AG04449 (cell line): ENCODE data around the gene FGD2.

Experiments
- CTCF ChIA-PET: fragments of 350-600 bp; formaldehyde crosslinking; extraction: SDS; loops from one replicate; lab custom pipeline; 2021; ENCODE audit warnings: antibody characterized with exemption; lab: Yijun Ruan, JAX
- POLR2A ChIA-PET: fragments of 400-600, 350-600 bp; formaldehyde crosslinking; extraction: SDS; loops from one replicate; lab custom pipeline; 2020; ENCODE audit warnings: antibody characterized with exemption, inconsistent platforms; lab: Yijun Ruan, JAX
- DNase-seq: peaks from one replicate; pipeline ENCODE4 v3.0.0-alpha.2; 2010; ENCODE audit warnings: low read depth, low spot score
- H3K4me3 ChIP-seq: 2 replicates; pipeline ENCODE4 v1.5.1; 2011; ENCODE audit warnings: low read depth, mild to moderate bottlenecking, control low read depth, low read length
- TF ChIP-seq, protein P1 (sequence below): IDR thresholded peaks from one replicate; pipeline ENCODE4 v1.5.1; 2011; ENCODE audit warnings: mild to moderate bottlenecking, moderate library complexity, low read length, control low read depth, inconsistent platforms; ENCODE audit not compliant: insufficient read depth; ENCODE audit errors: missing control alignments

Gene FGD2

GRCh38 chr6:37022135-37022863 is 16.8 kb downstream of the FGD2 start:
- CTCF ChIA-PET, result interaction anchor here (0.8 to 27.6 kb wide), 18 partner anchors 11 to 255 kb away, joined by 3 to 1706 read pairs (median 6); partner anchors contain the start of genes C6orf89, PIM1 and PPIL1
- DNase-seq, result no peak
- POLR2A ChIA-PET, result interaction anchor here (0.6 to 0.8 kb wide), 2 partner anchors 81 to 154 kb away, joined by 3 read pairs; no protein-coding TSS in a partner anchor
- no peak overlapping the region for H3K4me3 ChIP-seq
- TF ChIP-seq, protein P1, sequence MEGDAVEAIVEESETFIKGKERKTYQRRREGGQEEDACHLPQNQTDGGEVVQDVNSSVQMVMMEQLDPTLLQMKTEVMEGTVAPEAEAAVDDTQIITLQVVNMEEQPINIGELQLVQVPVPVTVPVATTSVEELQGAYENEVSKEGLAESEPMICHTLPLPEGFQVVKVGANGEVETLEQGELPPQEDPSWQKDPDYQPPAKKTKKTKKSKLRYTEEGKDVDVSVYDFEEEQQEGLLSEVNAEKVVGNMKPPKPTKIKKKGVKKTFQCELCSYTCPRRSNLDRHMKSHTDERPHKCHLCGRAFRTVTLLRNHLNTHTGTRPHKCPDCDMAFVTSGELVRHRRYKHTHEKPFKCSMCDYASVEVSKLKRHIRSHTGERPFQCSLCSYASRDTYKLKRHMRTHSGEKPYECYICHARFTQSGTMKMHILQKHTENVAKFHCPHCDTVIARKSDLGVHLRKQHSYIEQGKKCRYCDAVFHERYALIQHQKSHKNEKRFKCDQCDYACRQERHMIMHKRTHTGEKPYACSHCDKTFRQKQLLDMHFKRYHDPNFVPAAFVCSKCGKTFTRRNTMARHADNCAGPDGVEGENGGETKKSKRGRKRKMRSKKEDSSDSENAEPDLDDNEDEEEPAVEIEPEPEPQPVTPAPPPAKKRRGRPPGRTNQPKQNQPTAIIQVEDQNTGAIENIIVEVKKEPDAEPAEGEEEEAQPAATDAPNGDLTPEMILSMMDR, result no peak

DNA sequence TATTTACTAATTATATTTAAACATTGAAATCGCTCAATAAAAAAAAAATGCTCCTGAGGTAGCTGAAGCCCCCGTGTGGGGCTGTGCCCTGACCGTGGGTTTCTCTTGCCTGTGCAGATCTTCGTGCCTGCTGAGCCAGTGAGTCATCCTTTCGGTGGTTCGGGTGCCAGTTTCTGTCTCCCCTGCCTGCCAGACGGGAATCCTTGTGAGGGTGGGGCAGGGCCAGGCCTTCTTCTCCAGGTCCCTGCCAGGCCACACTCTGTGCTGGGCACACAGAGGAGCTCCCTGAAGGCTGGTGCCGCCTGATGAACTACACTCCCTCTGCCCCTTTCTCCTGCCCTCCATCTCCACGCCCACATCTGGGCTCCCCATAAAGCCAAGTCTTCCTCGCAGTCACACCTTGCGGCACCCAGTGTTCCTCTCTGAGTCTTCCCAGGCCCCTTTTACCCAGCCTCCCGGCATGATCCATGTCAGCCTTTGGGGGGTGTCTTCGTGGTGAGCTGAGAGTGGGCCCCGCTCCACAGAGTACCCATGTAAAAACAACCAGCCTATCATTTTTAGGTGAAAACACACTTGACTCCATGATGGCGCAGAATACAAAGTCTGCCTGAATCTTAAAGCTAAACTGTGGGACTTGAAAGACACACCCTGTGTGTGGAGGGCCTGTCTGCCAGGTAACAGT is 19.3 kb downstream of the FGD2 start:
- peak; percentile 14 for DNase-seq
- CTCF ChIA-PET, result interaction anchor here (1.2 to 27.6 kb wide), 9 partner anchors 9 to 257 kb away, joined by 3 to 1706 read pairs (median 118); partner anchors contain the start of genes C6orf89, PIM1 and PPIL1
- no peak overlapping the region for H3K4me3 ChIP-seq
- POLR2A ChIA-PET, result no interaction called here
- TF ChIP-seq, protein P1, result no peak

DNA sequence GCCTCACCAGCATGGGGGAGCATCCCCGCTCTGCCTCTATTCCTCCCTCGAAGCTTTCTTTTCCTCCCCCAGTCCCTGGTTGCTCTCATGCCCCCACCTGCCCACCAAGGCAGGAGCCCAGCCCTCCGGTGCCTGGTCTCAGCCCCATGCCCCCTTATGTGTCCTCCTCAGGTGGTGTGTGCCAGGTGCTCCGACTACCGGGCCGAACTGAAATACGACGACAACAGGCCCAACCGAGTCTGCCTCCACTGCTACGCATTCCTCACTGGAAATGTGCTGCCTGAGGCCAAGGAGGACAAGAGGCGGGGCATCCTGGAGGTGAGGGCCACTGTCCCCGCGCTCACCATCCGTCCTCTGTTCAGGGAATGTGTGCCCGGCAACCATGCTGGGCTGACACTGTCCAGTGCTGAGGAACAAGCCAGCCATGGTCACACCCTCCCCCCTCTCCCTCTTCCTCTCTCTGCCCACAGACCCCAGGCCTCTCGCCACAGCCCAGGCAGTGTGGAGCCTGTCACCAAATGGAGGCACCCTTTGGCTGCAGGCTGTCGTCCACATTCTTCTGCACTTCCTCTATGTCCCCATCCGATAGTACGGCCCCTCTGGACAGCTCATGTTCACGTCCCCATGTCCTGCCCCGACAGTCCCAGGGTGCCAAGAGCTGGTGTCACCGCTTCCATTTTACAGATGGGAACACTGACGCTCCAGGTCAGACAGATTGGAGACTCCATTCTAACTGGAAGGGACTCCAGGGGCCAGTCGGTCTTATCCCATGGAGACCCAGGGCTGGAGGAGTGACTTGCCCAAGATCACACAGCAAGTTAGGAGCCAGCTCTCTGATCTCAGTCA is 20.4 kb downstream of the FGD2 start:
- H3K4me3 ChIP-seq, result no peak overlapping the region
- no peak for DNase-seq
- CTCF ChIA-PET, result interaction anchor here (0.9 to 27.6 kb wide), 10 partner anchors 8 to 259 kb away, joined by 3 to 1706 read pairs (median 44); partner anchors contain the start of gene PIM1
- POLR2A ChIA-PET, result no interaction called here
- TF ChIP-seq, protein P1, result no peak

- no peak overlapping the region for H3K4me3 ChIP-seq
- ChIA-PET POLR2A (no interaction called here), CTCF (interaction anchor here (1.1 to 27.6 kb wide), 8 partner anchors 8 to 242 kb away, joined by 3 to 1706 read pairs (median 54); partner anchors contain the start of gene PIM1)
- TF ChIP-seq, protein P1, result no peak
- DNase-seq, result no peak
Measured at GRCh38 chr6:37027036-37027720, 21.7 kb downstream of the FGD2 start.

DNA sequence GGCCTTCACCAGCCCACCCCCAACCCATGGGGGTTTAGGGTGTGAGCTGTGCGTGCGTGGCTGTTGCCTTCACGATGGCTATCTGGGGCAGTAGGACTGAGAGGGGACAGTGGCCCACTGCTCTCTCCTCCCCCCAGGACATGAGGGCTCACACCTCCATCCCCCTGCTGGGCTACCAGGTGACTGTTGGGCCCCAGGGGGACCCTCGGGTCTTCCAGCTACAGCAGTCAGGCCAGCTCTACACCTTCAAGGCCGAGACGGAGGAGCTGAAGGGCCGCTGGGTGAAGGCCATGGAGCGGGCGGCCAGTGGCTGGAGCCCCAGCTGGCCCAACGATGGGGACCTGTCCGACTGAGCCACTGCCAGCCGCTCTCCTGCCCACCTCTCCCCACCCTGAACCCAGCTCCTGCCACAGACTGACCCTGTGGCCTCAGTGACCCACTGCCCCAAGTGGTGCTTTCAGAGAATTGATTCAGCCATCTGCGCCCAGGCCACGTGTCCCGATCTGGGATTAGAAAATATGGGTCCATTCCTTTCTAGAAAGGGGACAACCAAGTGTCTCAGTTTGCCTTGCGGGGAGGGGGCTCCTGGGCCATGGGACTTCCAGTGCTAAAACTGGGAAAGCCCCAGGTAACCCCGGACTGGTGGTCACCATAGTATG is 22.5 kb downstream of the FGD2 start:
- POLR2A ChIA-PET, result no interaction called here
- H3K4me3 ChIP-seq, result no peak overlapping the region
- DNase-seq, result no peak
- CTCF ChIA-PET, result interaction anchor here (1.0 to 27.6 kb wide), 11 partner anchors 9 to 264 kb away, joined by 3 to 1706 read pairs (median 37); partner anchors contain the start of gene PIM1
- TF ChIP-seq, protein P1, result no peak
